Measurements from ENCODE around the gene CNBP. TPM values are rescaled to one million over a fixed set of nuclear protein-coding genes. Genes with fewer than 3 reads are reported as not detected.
"Not testable (repeated sequence)": the region's sequence is repeated elsewhere in the genome, so short reads cannot be mapped to it uniquely, and the experiment has no call there.

CNBP gene
- total and polyA plus RNA-seq, 9 of the 15 experiments (the other 6 are each of a cell fraction or from before 2014, with no cell fraction given) = 284 to 717 (median 412) TPM

DNA sequence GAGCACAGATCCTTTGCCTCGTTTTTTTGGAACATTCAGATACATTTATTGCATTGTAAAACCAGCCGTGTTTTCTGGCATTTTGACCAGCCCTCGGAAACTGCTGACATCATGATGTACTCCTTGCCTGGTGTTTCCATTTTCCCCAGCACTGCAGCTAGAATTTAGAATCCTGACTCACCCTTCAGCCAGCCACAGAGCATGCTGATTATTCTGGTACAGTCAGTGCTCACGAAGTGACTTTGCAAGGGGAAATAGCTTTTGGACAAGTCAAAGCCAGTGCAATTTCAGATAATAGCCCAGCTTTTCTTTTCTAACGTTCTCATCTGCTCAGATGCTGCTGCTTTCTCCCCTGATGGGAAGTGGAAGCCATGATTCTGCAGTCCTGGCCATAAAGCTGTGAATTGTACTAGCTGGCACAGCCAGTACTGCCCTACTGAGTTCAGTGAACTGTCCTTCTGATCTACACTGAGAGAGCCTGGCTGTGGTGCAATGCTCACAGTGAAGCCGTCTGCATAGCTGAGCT, 12.1 kb upstream of the CNBP start (continued):
- TF ChIP-seq, protein P1, sequence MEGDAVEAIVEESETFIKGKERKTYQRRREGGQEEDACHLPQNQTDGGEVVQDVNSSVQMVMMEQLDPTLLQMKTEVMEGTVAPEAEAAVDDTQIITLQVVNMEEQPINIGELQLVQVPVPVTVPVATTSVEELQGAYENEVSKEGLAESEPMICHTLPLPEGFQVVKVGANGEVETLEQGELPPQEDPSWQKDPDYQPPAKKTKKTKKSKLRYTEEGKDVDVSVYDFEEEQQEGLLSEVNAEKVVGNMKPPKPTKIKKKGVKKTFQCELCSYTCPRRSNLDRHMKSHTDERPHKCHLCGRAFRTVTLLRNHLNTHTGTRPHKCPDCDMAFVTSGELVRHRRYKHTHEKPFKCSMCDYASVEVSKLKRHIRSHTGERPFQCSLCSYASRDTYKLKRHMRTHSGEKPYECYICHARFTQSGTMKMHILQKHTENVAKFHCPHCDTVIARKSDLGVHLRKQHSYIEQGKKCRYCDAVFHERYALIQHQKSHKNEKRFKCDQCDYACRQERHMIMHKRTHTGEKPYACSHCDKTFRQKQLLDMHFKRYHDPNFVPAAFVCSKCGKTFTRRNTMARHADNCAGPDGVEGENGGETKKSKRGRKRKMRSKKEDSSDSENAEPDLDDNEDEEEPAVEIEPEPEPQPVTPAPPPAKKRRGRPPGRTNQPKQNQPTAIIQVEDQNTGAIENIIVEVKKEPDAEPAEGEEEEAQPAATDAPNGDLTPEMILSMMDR (IDR thresholded peaks at IDR 0.05 in 2 of 3, conservative IDR thresholded peaks at IDR 0.05 in 1 of 3; ENCODE audit: insufficient read depth in 2 of 3, low read depth in 1 of 3, low read length in 3 of 3) = no peak
- no peak for TF ChIP-seq ZBTB17 (CRISPR knock-in tag; IDR thresholded peaks at IDR 0.05)
- no peak for TF ChIP-seq TAF1 (IDR thresholded peaks at IDR 0.05; ENCODE audit: control insufficient read depth, extremely low read depth, insufficient read depth, low read length, severe bottlenecking)
- no peak for TF ChIP-seq ZKSCAN3 (CRISPR knock-in tag; IDR thresholded peaks at IDR 0.05)
- no peak for TF ChIP-seq MEIS2 (IDR thresholded peaks at IDR 0.05; ENCODE audit: partially characterized antibody)
- TF ChIP-seq NR1H2 (CRISPR knock-in tag; IDR thresholded peaks at IDR 0.05) = no peak
- TF ChIP-seq, protein P2, sequence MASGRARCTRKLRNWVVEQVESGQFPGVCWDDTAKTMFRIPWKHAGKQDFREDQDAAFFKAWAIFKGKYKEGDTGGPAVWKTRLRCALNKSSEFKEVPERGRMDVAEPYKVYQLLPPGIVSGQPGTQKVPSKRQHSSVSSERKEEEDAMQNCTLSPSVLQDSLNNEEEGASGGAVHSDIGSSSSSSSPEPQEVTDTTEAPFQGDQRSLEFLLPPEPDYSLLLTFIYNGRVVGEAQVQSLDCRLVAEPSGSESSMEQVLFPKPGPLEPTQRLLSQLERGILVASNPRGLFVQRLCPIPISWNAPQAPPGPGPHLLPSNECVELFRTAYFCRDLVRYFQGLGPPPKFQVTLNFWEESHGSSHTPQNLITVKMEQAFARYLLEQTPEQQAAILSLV (tag; IDR thresholded peaks at IDR 0.05) = no peak
- TF ChIP-seq ZEB2 (IDR thresholded peaks at IDR 0.05) = no peak
- no peak for TF ChIP-seq PYGO2 (tag; IDR thresholded peaks at IDR 0.05)
- TF ChIP-seq NR2F6 (CRISPR knock-in tag; IDR thresholded peaks at IDR 0.05) = no peak

DNA sequence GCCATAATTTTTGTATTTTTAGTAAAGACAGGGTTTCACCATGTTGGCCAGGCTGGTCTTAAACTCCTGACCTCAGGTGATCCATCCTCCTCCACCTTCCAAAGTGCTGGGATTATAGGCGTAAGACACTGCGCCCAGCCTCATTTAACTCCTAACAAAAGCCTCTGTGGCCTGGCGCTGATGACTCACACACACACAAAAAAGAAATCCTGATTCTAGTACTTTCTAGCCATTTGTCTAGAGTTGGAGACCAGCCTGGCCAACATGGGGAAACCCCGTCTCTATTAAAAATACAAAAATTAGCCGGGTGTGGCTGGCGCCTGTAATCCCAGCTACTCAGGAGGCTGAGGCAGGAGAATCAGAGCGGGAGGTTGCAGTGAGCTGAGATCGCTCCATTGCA, 6.1 kb upstream of the CNBP start:
- H3K79me2 ChIP-seq (ENCODE audit: control insufficient read depth, insufficient read depth, low read length) = peaks cover 13% of the 10 kb centered on the region
- H3K4me3 ChIP-seq; H3K27me3 ChIP-seq (ENCODE audit: control insufficient read depth in 2 of 2, insufficient read depth in 2 of 2, low read length in 2 of 2); H3K36me3 ChIP-seq (ENCODE audit: control insufficient read depth, insufficient read depth, low read length); H3K9me1 ChIP-seq (ENCODE audit: control insufficient read depth, insufficient read depth, low read length); H3K9me3 ChIP-seq (replicated peaks; ENCODE audit: control insufficient read depth, insufficient read depth, low read depth, low read length); H3K9ac ChIP-seq (ENCODE audit: insufficient read depth in 1 of 2, low read depth in 2 of 2, low read length in 2 of 2); H3K4me2 ChIP-seq (ENCODE audit: insufficient read depth, low read length); FAIRE-seq; H3K27ac ChIP-seq (ENCODE audit: extremely low read depth, low read depth, low read length); H2AFZ ChIP-seq (ENCODE audit: low read depth, low read length); POLR2A ChIA-PET; H3K4me1 ChIP-seq (replicated peaks in 1 of 2; ENCODE audit: control insufficient read depth in 2 of 2, insufficient read depth in 2 of 2, low read length in 2 of 2); in situ Hi-C loops (cut with MboI); DNase-seq (ENCODE audit: extremely low read depth in 1 of 4, low spot score in 3 of 4); BruUV-seq (replicated peaks); intact Hi-C loops (cut with micrococcal nuclease); ATAC-seq; H4K20me1 ChIP-seq (replicated peaks; ENCODE audit: control insufficient read depth, insufficient read depth, low read length); CTCF ChIA-PET (ENCODE audit: low intra/inter-chr PET ratio): not testable (repeated sequence)
- WGBS (ENCODE audit: insufficient coverage, low coverage, missing lambda C conversion rate) = 85% methylated on average over 6 of the region's 8 CpGs

Measured in K562 (cell line).